Right lobe of liver (tissue), 6 donors: ENCODE results near the gene XRRA1. TPM values are rescaled to one million over a fixed set of nuclear protein-coding genes. Genes with fewer than 3 reads are reported as not detected.

ENCODE experiments used
- ATAC-seq, 4 donors: fragments of 200-7000 bp; cut with Tn5 transposase; one replicate each; pipeline ENCODE4 v1.9.1; 2020; ENCODE audit warnings: mild to moderate bottlenecking in 4 of 4, moderate library complexity in 4 of 4
- DNase-seq, 3 donors: peaks; one replicate each; pipeline ENCODE4 v3.0.0-alpha.2; 2020
- H3K27ac ChIP-seq, 3 donors: fragments of 200-600 bp; one replicate each; pipeline ENCODE4 v1.8.0; 2022
- H3K27me3 ChIP-seq, 2 donors: fragments of 200-600 bp; one replicate each; pipeline ENCODE4 v1.8.0; 2022
- H3K36me3 ChIP-seq, 4 donors: fragments of 200-600 bp; sonication (generic) in 1 of 4; one replicate each; pipeline versions ENCODE4 v1.5.1 to v1.8.0; 2017 to 2022; ENCODE audit warnings: control low read depth in 1 of 4
- H3K4me1 ChIP-seq, 4 donors: fragments of 200-600 bp; sonication (generic) in 1 of 4; one replicate each; pipeline versions ENCODE4 v1.5.1 to v1.8.0; 2017 to 2022; ENCODE audit warnings: control low read depth in 1 of 4
- H3K4me3 ChIP-seq, 3 donors: fragments of 200-600 bp; one replicate each; pipeline ENCODE4 v1.8.0; 2022
- H3K9me3 ChIP-seq, 4 donors: fragments of 200-600 bp; sonication (generic) in 1 of 4; one replicate each; pipeline versions ENCODE4 v1.5.1 to v1.8.0; 2017 to 2022; ENCODE audit warnings: control low read depth in 1 of 4
- CTCF ChIP-seq, 4 donors: fragments of 200-600 bp in 3 of 4; fragments of 450-650 bp in 1 of 4; IDR thresholded peaks; one replicate each; pipeline versions ENCODE4 v1.5.1 to v1.8.0; 2016 to 2022; ENCODE audit warnings: antibody characterized with exemption in 4 of 4, mild to moderate bottlenecking in 2 of 4
- POLR2A ChIP-seq: fragments of 450-650 bp; IDR thresholded peaks from one replicate; pipeline ENCODE4 v1.6.1; 2017; ENCODE audit warnings: antibody characterized with exemption, mild to moderate bottlenecking
- WGBS: methylation state at CpG from one replicate; pipeline ENCODE4 v1.1.6; 2018; ENCODE audit warnings: low coverage, low lambda C conversion rate; ENCODE audit not compliant: insufficient coverage; ENCODE audit errors: missing lambda C conversion rate; 5-methylcytosine and 5-hydroxymethylcytosine counted together
- intact Hi-C, 2 donors: fragments of 100-400 bp; cut with DNase I; formaldehyde crosslinking; loops; one replicate each; pipeline versions ENCODE4 v1.11.2 to v1.14.1; 2022
- small RNA-seq, 2 experiments: library from RNA; depleted of rRNA; stranded (forward); fragments of <200 nt; gene quantifications; one replicate each; pipeline ENCODE3, GENCODE V24; 2016
- total RNA-seq, 6 experiments: library from RNA; depleted of rRNA in 2 of 6; stranded (reverse); fragments of >200 nt in 2 of 6; fragmentation: NEBNext Ultra II Directional in 3 of 6; extraction: Animal tissue kit (Norgen Biotek cat#: 25700) in 3 of 6; gene quantifications; one replicate each; pipeline versions ENCODE4 v1.1.0 to v1.2.4, GENCODE V29; 2016 to 2023
- donor health status: DM: no; HTN: yes; CAD: no.
- donor health status: DM: no; HTN: no; CAD: no.
- donor health status: DM: no; HTN: no; CAD: no.
- donor health status: DM: no; HTN: yes; CAD: no.
- donor health status: DM: no; HTN: yes; CAD: no.

Gene XRRA1
- total RNA-seq, 6 experiments from 2014 or later = 4.7 to 15.7 (median 8.0) TPM

GRCh38 chr11:74809801-74810200 is 139.1 kb downstream of the XRRA1 start:
- TF ChIP-seq CTCF (IDR thresholded peaks at IDR 0.05) (no peak), POLR2A (no peak)
- Histone ChIP-seq H3K9me3 (no peaks in the 10 kb centered on the region), H3K4me3 (no peak overlapping the region), H3K27ac (no peak overlapping the region), H3K4me1 (no peaks in the 10 kb centered on the region), H3K27me3 (no peaks in the 10 kb centered on the region), H3K36me3 (no peaks in the 10 kb centered on the region)
- ATAC-seq (no peak), DNase-seq (no peak)
- intact Hi-C loops = no loop called here

GRCh38 chr11:74806267-74806666 is 142.6 kb downstream of the XRRA1 start:
- DNase-seq = no peak
- peaks cover 0 to 1% (median 0%) of the 10 kb centered on the region in 4 donors for H3K36me3 ChIP-seq
- H3K27me3 ChIP-seq = no peaks in the 10 kb centered on the region
- no peak overlapping the region for H3K27ac ChIP-seq
- ATAC-seq = no peak
- no peak overlapping the region for H3K4me3 ChIP-seq
- intact Hi-C loops = no loop called here
- no peaks in the 10 kb centered on the region for H3K9me3 ChIP-seq
- no peak for TF ChIP-seq CTCF (IDR thresholded peaks at IDR 0.05)
- TF ChIP-seq POLR2A = no peak
- H3K4me1 ChIP-seq = no peaks in the 10 kb centered on the region
- 96% methylated on average over 3 of the region's 3 CpGs for WGBS

- Histone ChIP-seq H3K4me1 (no peaks in the 10 kb centered on the region), H3K4me3 (no peak overlapping the region), H3K9me3 (no peaks in the 10 kb centered on the region), H3K36me3 (peaks cover 0 to 9% (median 4%) of the 10 kb centered on the region in 4 donors), H3K27me3 (no peaks in the 10 kb centered on the region), H3K27ac (no peak overlapping the region)
- intact Hi-C loops = no loop called here
- ATAC-seq (peak in 1 of 4 donors; percentile 36), DNase-seq (no peak)
- no peak for TF ChIP-seq CTCF (IDR thresholded peaks at IDR 0.05)
- no peak for TF ChIP-seq POLR2A
- 100% methylated on average over 1 of the region's 9 CpGs for WGBS
Observed at GRCh38 chr11:74791333-74792100, 157.4 kb downstream of the XRRA1 start.

Small RNAs within 50 kb of the gene (small RNA-seq; reads per million reads assigned to genes)
- gene RN7SL239P = 0 reads per million in 2 experiments
- 0 reads per million in 2 experiments for gene RNU6-216P

Other genes starting within 250 kb of the XRRA1 start
- 10 to 100 TPM in 5 of 6 experiments, 1 to 10 TPM in 1; 2.9 to 41.4 (median 23.9) TPM for gene CHRDL2, start 217.7 kb downstream of the XRRA1 start, total RNA-seq
- 1 to 10 TPM; 4.7 to 7.7 (median 6.8) TPM for gene RNF169, start 200.2 kb downstream of the XRRA1 start, total RNA-seq
- gene SPCS2, start 175 bp upstream of the XRRA1 start, total RNA-seq = 100 to 1,000 TPM in 5 of 6 experiments, 10 to 100 TPM in 1; 50.8 to 258 (median 107) TPM
- 1 to 10 TPM; 3.7 to 8.2 (median 6.2) TPM for gene NEU3, start 39.8 kb upstream of the XRRA1 start, total RNA-seq
- gene OR2AT4, start 147.8 kb upstream of the XRRA1 start, total RNA-seq = not detected
- gene SLCO2B1, start 202.0 kb upstream of the XRRA1 start, total RNA-seq = 100 to 1,000 TPM; 145 to 316 (median 199) TPM